Loucy (cell line): ENCODE data around the gene ERRFI1.

Experiments used
- EZH2phosphoT487 ChIP-seq: fragments of 200-600 bp; IDR thresholded peaks from 2 replicates; pipeline ENCODE4 v1.6.1; 2018; ENCODE audit warnings: antibody characterized with exemption, mild to moderate bottlenecking, moderate library complexity, borderline replicate concordance
- TF ChIP-seq, protein P1 (sequence below): fragments of 200-600 bp; sonication (generic); conservative IDR thresholded peaks from 2 replicates; pipeline ENCODE4 v1.5.1; 2014; ENCODE audit warnings: mild to moderate bottlenecking, antibody characterized with exemption, low read length

DNA sequence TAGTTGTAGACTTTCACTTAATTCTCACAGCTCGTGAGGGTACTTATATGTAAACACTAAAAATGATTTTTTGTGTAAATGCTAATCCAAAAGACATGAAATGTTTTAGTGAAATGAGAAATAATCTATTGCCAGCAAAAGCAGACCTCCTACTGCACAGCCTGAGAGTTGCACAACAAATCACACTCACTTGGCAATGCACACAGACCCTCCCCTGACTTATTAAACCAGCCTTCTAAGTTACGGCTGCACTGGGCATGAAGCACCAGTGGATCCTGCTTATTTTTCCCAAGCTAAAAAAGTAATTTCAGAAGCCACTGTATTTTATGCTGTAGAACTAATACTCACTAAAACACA, 10.3 kb downstream of the ERRFI1 start:
- TF ChIP-seq, protein P1, sequence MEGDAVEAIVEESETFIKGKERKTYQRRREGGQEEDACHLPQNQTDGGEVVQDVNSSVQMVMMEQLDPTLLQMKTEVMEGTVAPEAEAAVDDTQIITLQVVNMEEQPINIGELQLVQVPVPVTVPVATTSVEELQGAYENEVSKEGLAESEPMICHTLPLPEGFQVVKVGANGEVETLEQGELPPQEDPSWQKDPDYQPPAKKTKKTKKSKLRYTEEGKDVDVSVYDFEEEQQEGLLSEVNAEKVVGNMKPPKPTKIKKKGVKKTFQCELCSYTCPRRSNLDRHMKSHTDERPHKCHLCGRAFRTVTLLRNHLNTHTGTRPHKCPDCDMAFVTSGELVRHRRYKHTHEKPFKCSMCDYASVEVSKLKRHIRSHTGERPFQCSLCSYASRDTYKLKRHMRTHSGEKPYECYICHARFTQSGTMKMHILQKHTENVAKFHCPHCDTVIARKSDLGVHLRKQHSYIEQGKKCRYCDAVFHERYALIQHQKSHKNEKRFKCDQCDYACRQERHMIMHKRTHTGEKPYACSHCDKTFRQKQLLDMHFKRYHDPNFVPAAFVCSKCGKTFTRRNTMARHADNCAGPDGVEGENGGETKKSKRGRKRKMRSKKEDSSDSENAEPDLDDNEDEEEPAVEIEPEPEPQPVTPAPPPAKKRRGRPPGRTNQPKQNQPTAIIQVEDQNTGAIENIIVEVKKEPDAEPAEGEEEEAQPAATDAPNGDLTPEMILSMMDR = no peak
- no peak for TF ChIP-seq EZH2phosphoT487
